ENCODE data around the gene GKAP1.
"Not testable (repeated sequence)": the region's sequence is repeated elsewhere in the genome, so short reads cannot be mapped to it uniquely, and the experiment has no call there.

GKAP1 gene

GRCh38 chr9:83817356-83818278, at the start of gene GKAP1:
Gene GKAP1 (minus strand): TSS chr9:83817769. CDS start chr9:83806517, 11,252 bp downstream.
- DNase-seq: peak; percentile 78

- not testable (repeated sequence) for DNase-seq
Observed at GRCh38 chr9:83849895-83850294, 32.3 kb upstream of the GKAP1 start.

GRCh38 chr9:83837070-83837643, 19.6 kb upstream of the GKAP1 start:
- DNase-seq: not testable (repeated sequence)

- not testable (repeated sequence) for DNase-seq
Observed at GRCh38 chr9:83830426-83831071, 13.0 kb upstream of the GKAP1 start.

- DNase-seq: not testable (repeated sequence)
Observed at GRCh38 chr9:83824986-83825623, 7.5 kb upstream of the GKAP1 start.

GRCh38 chr9:83817011-83817355, 586 bp downstream of the GKAP1 start:
- peak; percentile 50 for DNase-seq

- DNase-seq: not testable (repeated sequence)
Observed at GRCh38 chr9:83815120-83815519, 2.4 kb downstream of the GKAP1 start.

GRCh38 chr9:83809213-83809612, 8.4 kb downstream of the GKAP1 start:
- DNase-seq: not testable (repeated sequence)

GRCh38 chr9:83804454-83804853, 13.1 kb downstream of the GKAP1 start:
- DNase-seq: not testable (repeated sequence)

- DNase-seq: not testable (repeated sequence)
Observed at GRCh38 chr9:83803941-83804340, 13.6 kb downstream of the GKAP1 start.

- DNase-seq: no peak
Observed at GRCh38 chr9:83800236-83801033, 17.1 kb downstream of the GKAP1 start.

GRCh38 chr9:83794051-83794450, 23.5 kb downstream of the GKAP1 start:
- no peak for DNase-seq

GRCh38 chr9:83792746-83793145, 24.8 kb downstream of the GKAP1 start:
- no peak for DNase-seq

- DNase-seq: no peak
Observed at GRCh38 chr9:83778164-83778563, 39.4 kb downstream of the GKAP1 start.

- DNase-seq: no peak
Observed at GRCh38 chr9:83775932-83776331, 41.6 kb downstream of the GKAP1 start.

- DNase-seq: no peak
Observed at GRCh38 chr9:83772860-83773259, 44.7 kb downstream of the GKAP1 start.

GRCh38 chr9:83765376-83765775, 52.2 kb downstream of the GKAP1 start:
- no peak for DNase-seq

GRCh38 chr9:83754383-83754977, 63.1 kb downstream of the GKAP1 start:
- DNase-seq: no peak

- no peak for DNase-seq
Observed at GRCh38 chr9:83749706-83750105, 67.9 kb downstream of the GKAP1 start.

- DNase-seq: no peak
Observed at GRCh38 chr9:83744206-83744605, 73.4 kb downstream of the GKAP1 start.

- DNase-seq: no peak
Observed at GRCh38 chr9:83733739-83734138, 83.8 kb downstream of the GKAP1 start.
